SKM-1 (cell line): ENCODE results near the gene CHN1.

Source experiments
- DNase-seq: peaks from one replicate; lab custom pipeline; 2025; ENCODE audit not compliant: unreplicated experiment; lab: John Stamatoyannopoulos, UW

The CHN1 gene

DNA sequence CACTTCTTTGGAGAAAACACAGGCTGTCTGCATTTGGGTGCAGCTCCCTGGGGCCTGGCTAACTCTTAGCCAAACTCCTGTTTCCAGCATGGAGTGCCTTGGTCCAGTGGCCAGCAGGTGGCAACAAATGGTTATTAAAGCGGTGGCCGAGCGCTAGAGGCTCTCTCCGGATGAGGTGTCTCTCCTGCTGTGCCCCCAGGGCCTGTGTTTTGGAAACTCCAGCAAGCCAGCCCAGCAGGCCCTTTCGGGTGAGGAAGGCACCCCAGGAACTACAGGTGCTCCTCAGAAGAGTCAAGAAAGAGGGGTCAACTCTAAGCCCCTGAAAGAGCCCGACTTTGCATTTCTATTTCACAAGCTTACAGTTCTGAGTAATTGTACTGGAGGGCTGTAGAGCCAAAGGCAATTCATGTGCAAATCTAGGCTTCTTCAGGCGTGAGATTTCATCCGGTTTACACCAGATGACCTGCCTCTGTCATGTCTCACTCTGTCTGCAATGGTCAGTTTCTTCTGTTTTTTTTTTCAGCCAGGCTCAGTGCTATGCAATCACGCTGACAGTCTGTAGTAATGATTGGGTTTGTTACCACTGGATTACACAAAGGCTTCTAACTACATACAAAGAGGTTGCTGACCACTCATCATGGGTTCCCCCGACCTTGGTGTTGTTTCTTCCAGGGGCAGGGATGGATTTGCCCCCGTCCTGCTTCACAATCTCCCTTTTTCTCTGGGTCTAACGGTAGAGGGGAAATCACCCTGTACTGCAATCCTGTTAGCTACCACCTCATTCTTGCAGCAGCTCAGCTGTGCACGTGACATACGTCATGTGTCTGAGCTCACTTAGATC is 233.3 kb downstream of the CHN1 start:
- DNase-seq, result no peak

DNA sequence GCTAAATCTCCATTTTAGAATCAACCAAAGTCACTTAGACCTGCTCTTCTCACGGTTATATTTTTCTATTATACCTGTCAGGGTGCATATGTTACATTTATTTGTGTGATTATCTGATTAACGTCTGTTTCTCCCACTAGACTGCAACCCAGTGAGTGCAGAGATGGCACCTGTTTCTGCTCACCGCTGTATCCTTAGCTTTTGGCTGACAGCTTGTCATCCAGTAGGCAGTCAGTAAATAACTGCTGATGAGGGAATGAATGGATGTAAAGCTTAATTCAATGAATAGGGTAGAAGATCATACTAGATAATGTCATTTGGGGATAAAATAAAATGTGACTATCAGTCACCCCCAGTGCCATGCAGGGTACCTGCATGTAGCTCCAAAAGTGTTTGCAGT is 234.0 kb downstream of the CHN1 start:
- DNase-seq, result no peak

DNA sequence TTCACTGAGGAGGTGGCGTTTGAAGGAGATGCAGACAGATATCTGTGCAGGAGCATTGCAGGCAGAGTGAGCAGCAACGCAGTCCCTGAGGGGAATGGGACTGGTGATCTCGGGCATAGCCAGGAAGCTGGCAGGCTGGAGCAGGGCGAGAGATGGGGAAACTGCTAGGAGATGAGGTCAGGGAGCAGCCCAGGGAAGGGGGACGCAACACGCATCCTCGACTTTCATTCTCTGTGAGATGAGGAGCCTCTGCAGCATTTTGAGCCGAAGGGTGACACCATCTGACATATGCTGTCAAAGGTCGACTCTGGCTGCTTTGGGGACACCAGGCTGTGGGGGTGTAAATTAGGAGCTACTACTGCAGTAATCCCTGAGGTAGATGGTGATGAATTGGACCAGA is 236.6 kb downstream of the CHN1 start:
- no peak for DNase-seq

DNA sequence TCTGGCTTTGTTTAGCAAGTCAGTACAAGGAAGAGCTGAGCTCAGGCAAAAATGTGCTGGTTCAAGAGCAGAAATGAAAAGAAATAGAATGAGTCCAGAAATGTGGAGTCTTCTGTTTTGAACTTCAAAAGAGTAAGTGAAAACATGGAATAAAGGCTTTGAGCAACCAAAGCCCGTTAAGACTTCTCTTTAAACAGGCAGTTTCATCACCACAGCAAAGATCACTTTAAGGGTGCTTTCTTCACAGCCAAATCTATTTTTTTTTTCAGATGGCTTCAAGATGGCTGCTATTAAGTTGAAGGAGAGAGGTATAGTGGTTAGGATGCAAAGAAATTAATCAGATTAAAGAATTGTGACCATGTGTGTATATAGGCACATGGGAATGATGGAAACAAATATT is 238.9 kb downstream of the CHN1 start:
- no peak for DNase-seq

DNA sequence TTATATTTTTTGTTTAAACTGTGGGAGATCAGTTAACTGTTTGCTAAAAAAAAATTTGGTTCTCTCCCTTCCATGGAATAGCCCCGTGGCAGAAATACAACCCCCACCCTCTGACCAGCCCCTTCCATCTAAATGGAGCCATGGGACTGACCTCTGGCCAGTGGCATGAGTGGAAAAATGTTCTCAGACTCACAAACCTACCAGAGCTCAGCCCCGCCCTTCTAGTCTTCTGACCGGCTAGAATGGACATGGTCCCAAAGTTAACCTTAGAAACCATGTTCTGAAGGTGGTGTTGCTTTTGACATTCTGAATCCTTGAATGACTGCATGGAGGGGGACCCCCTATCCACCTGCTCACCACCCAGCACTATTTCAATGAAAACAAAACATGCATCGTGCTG is 239.6 kb downstream of the CHN1 start:
- no peak for DNase-seq

DNA sequence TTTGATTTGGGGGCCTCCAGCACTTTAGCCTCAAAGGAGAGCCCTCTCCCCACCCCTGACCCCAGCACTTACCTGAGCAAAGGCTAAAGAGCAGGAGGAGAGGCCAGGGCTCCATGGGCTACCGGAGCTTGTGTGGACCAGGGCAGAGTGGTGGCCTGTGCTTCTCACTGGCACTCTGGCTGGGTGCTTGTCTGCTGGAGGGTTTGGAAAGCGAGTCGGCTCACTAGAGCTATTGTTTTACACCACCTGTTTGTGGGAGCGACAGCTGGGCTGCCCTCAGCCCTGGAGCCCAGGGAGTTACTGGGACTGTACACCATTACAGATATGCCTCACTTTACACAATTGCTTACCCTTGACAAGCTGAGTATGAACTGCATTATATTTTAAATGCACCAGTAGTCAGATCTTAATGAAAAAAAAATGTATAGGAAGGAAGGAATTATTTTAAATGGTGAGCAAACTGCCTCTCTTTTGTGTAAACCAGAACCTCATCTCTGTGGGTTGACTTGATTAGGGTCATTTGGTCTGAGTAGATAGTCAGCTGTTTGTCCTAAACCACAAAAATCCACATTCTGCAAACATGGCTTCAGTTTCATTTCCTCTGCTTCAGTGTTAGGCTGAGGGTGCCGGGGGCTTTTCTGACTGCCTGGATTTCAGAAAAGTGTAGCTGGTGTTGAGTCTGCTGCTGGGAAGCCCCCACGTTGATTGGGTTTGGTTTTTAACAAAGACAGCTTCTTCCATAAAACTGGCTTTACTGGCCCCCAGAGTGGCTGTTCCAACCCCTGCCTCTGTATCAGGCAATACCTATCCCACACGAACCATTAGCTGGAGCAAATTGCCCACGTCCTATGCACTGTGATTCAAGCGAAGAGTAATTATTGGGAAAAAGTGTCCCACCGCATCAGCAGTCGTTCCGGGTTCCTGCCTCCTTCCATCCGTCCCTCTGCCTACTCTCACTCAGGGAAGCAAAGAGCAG is 240.6 kb downstream of the CHN1 start, which contains the start of gene CHRNA1:
Gene CHRNA1, minus strand, starts transcription at position 193 of the 976 bp plus-strand sequence. Its CDS starts 78 bp downstream, at position 115.
- no peak for DNase-seq

DNA sequence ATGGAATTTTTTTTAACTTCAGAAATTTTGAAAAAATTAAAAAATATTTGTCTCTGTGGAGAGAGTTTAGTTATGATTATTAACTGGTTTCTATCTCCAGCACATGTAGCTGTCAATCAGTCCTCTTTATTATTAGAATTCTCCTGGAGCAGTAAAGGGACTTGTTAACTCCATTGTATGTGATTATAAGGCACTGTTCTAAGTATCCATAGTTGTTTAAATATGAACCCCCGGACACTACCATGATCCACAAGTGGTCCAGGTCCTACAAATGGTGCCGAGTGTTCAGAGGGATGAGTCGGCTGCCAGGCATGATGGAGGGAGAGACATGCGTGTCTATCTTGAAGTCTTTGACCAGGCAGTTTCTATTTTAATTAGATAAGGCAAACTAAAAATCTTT is 241.4 kb downstream of the CHN1 start:
- no peak for DNase-seq

DNA sequence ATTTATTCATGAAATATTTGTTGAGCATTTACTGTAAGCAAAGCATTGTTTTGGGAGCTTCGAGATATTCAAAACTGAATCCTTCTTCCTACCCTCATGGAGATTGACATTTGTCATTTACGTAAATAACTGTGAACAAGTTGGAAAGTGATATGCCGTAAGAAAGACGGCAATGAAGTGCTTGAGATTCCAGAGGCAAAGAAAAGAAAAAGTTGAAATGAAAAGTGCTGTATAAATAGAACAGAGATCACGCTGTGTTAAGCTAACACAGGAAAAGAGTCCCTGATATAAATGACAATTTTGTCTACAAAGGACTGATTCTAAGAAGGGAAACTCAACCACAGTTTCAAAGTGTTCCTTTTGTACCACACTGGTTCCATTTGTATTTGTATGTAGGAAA is 242.7 kb downstream of the CHN1 start:
- DNase-seq, result no peak

DNA sequence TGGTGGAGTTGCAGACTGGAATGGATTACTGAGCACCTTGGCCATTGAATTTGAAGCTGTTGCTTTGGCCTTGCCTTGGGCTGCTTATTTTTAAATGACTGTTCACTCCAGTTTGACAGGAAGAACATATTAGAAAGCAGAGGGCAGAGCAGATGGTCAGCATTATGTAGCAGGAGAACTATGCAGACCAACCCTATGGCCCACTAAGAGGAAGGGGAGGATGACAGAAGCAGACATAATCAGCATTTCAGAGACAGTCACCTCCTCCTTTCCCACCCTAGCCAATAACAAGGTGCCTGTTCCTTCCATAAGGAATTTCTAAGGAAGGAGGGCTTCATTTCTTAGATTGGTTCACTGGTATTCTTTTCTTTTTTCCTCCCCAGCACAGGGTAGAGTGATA is 243.3 kb downstream of the CHN1 start:
- DNase-seq, result no peak

DNA sequence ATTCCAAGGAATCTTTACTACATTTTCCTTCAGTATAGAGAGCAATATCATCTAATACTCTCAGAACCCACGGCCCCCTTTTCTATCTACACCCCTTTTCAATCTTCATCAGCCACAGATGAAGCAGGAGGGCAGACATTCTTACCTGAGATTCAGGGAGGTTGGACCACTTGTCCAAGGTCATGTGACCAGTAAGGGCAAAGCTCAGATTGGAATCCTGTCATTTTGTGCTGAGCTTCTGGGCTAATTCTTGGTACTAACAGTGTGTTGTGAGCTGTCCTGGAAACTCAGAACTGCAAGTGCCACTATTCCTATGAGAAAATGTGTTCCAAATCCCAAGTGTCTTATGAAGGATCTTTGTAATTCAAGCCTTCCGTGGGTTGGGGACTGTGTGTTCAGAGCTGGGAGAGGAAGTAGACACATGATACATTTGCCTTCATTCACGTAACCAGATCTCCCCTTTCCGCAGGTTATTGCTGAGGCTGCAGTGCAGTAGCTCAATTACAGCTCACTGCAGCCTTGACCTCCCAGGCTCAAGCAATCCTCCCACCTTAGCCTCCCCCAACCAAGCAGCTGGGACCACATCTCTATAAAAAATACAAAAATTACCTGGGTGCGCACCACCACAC is 244.2 kb downstream of the CHN1 start:
- DNase-seq, result no peak

DNA sequence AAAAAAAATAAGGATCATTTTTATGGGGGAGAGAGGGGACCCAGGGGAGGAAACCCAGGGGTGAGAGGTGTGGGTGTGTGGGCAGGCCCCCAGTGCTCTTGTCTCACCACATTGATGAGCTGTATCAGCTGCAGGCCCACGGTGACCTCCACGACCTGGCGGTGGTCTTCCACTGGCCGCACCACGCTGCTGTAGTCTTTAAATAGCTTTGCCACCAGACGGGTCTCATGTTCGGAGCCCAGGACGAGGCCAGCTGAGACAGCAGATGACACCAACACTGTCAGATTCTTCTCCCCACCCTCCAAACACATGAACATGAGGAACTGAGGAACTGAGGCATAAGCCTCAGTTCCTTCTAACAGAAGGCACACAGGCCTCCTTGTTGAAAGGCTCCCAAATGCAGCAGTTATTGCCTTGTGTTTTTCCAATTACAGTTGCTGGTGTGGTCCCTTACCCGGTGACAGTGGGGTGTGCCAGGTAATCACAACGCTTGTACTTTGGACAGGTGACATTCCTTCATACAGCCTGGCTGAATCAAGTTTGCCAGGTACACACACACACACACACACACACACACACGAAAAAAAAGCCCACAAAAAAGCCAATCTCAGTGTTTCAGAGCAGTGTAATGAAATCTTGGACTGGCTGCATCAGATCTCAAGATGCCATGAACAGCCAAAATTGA is 245.7 kb downstream of the CHN1 start:
- DNase-seq, result no peak

DNA sequence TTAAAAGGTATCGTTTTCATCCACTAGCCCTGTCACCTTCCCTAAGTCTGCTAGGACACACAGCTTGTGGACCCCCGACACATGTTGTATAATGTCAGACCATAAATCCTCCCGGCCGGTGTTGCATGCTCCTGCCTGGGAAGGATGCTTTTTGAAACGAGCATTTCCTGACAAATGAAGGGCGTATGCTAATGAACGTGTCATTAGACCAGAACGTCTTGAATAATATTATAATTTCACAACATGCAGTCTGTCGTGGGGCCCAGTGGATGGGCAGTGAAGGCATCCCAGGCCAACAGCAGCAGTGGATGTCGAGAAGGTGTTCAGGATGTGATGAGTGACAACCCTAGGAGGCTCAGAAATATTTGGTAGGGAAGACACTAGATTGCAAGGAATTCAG is 248.4 kb downstream of the CHN1 start:
- DNase-seq, result no peak

DNA sequence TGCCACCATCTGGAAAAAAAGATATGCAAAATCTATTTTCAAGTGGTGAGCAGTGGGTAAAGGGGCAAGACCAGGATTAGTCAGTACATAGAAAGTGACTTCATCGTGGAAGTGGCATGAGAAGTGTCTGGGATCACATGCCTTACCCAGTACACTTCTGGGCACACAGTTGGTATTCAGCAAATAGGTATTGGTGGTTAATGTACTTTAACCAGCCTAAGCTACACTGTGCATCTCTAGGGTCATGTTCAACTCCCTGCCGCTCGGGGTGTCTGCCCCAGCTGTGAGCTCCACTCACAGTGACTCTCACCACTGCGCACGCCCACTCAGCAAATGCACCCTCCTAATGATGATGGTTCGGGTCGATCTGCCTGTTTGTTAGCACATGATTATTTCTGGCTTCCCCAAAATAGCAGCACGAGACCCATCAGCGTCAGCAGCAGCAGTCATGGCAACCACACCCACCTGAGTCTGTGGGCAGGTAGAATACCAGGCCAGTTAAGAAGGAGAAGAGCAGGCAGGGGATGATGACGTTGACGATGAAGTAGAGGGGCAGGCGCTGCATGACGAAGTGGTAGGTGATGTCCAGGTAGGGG is 252.0 kb downstream of the CHN1 start:
- no peak for DNase-seq

DNA sequence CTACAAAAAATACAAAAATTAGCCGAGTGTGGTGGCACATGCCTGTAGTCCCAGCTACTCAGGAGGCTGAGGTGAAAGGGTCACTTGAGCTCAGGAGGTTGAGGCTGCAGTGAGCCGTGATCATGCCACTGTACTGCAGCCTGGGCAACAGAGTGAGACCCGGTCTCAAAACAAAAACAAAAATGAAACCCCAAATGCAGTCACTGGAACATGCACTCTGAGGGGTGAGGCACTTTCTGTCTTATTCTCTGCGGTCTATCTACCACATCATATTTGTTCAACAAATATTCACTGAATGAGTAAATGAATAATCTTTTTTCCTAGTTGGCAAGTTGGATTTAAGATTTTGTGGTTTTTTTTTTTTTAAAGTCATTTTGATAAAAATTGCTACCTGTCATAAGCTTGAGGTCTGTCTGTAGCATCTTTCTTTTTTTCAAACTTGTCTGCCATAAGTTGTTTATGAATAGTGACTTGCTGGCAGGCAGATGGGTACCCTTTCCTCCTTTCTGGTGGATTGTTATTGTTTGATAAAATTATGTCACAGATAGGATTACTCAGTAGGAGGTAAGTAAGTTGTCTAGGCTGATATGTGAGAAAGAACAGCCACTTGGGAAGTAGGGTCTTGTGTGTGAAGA is 252.7 kb downstream of the CHN1 start:
- no peak for DNase-seq

DNA sequence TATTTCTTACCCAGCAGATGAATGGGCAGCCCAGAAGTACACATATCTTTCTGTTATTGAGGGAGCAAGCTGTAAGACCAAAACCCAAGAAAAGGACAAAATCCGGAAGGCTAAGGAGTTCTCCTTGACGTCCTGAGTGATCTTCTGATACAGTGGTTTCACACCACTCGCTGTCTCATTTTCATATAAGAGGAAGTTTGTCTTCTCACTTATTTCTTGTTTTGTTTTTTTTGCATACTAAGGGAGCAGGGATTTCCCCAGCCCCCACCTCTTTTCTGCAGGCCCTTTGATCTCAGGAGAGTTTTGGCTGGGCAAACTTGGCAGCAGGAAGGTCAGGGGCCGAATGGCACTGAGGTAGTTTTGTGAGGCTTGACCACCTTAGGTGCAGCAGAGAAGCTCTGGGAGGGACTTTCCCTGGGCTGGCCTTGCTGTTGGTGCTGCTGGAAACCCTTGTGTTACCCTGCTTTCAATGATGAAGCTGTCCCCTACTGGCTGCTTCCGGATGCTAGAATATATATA is 254.2 kb downstream of the CHN1 start:
- DNase-seq, result no peak

DNA sequence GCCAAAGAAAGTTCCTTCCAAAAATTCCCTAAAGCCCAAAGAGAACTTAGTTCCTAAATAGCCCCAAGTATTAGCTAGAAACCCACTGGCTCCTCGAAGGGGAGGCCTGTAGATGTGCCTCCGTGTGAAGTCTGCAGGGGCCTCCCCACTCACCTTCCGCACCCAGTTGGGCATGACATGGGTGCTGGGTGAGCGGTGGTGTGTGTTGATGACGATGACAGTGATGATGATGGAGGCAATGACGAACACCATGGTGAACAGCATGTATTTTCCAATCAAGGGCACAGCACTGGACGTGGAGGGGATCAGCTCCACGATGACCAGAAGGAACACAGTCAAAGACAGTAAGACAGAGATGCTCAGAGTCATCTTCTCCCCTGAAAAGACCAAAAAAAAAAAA is 255.4 kb downstream of the CHN1 start:
- DNase-seq, result no peak

DNA sequence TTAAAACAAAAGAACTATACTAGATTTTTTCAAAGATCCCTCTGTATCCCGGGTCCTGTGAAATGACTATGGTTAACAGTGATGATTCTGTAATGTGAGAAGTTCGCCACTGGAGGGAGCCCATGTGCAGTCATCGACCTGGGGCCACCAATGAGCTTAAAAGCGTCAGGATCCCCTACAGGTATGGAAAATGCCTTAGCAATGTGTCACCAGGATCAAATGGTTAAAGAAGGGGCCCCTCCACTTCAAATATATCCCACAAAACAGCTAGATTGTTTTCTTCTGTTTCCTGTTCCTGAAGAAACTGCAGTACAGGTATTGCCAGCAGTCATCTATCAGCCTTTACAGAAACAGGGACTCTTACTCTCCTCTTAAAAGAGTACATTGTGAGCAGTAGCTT is 256.2 kb downstream of the CHN1 start:
- peak; percentile 32 for DNase-seq
